GM21619 (cell line): Measurements from ENCODE around the gene NSUN2.
"Not testable (repeated sequence)": the region's sequence is repeated elsewhere in the genome, so short reads cannot be mapped to it uniquely, and the experiment has no call there.

Experiments
- ATAC-seq: cut with Tn5 transposase; IDR thresholded peaks from one replicate; pipeline ENCODE4 v1.9.1; 2021; ENCODE audit not compliant: unreplicated experiment

Gene NSUN2

DNA sequence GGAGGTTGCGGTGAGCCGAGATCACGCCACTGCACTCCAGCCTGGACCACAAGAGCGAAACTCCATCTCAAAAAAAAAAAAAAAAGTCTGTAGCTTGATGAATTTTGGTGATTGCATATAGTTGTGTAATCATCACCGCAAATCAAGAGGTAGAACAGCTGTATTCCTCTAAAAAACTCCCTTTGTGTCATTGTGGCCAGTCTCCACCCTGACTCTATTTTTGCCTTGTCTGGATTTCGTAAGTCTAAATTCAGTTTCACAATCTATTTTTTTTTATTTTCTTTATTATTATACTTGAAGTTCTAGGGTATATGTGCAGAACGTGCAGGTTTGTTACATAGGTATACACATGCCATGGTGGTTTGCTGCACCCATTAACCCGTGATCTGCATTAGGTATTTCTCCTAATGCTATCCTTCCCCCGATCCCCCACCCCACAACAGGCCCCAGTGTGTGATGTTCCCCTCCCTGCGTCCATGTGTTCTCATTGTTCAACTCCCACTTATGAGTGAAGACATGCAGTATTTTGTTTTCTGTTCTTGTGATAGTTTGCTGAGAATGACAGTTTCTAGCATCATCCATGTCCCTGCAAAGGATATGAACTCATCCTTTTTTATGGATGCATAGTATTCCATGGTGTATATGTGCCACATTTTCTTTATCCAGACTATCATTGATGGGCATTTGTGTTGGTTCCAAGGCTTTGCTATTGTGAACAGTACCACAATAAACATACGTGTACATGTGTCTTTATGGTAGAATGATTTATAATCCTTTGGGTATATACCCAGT is 12.9 kb upstream of the NSUN2 start:
- ATAC-seq, result not testable (repeated sequence)

DNA sequence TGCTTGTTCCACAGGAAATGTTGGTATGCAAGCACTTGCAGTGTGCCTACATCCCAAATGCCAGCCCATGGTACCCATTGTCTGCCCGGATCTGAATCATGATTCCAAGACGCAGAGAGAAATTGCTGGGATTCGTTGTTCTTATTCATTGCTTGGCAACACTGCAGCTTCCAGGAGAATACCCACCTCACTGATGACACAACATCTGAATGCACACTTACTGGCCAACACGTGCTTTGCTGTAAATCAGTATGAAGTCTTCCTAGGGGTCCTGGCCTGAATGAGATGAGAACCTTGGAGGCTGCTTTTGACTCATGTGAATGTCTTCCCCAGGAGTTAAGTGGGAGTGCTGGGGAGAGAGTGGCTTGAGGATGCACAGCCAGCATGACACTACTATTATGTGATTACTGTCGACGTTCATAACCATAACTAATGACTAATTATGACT is 12.0 kb upstream of the NSUN2 start:
- no peak for ATAC-seq

DNA sequence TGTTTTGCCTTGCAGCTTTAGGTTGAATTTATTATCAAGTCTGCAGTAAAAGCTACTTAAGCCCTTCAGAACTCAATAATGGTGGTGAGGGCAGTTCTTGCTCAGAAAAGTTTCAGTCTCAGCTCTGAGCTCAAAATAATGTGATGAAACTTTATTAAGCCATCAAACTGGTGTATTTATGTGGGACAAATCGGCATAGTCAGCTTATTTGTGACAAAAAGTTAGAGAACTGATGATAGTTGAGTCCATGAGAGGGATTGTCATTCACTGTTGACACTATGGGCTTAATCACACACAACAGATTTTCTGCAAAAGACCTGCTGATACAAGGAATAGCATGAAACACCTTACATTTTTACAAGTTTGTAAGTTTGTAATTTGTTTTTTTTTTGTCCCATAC is 9.8 kb upstream of the NSUN2 start:
- no peak for ATAC-seq

DNA sequence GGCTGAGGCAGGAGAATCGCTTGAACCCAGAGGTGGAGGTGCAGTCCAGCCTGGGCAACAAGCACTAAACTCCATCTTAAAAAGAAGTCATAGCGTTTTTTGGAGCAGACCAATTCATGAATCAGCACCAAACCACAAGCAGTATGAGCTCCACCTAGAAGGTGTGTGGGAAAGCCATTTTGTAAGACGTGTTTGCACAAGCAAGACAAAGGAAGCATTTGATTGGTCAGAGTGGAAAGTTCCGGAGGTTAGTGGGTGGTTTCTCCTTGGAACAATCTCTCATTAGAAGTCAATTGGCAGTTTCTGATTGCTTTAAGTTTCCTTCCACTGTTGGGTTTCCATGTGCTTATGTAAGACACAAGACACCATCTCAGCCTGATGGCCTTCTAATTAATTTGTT is 5.4 kb upstream of the NSUN2 start:
- ATAC-seq, result no peak

DNA sequence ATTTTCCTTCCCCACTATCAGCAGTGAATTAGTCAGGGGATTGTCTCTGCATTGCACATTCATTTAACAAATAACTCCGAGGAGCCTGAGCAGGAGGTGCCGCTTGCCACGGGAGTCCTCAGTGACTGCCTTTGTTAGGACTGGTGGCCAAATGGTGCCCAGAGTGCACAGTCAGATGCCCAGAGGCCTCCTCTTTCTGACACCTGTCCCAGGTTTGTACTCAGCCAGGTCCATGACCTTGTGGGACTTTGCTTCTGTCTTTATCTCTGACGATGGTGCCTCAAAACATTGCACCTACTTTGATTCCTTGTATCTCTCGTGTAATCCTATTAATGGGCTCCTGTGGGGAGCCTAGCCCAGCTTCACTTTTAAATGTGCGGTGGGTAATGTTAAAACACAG is 4.7 kb upstream of the NSUN2 start:
- ATAC-seq, result no peak

DNA sequence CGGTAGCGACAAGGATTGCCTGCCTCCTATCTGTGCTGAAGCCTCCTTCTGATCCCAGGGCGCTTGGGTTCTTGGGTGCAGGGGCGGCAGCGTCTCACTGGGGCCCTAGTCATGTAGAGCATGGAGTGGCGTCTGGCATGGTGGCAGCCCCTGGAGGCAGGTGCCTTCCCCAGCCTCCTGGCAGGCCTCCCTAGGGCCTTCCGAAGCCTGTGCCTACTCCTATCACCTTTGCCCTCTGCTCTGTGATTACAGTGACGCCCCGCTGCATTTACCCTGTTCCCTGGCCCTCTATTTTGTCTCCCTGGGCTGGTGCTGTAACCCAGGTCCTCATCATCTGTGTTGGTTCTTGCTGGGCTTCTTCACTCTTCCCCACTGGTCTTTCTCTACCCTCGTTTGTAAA is 4.2 kb upstream of the NSUN2 start:
- ATAC-seq, result no peak

DNA sequence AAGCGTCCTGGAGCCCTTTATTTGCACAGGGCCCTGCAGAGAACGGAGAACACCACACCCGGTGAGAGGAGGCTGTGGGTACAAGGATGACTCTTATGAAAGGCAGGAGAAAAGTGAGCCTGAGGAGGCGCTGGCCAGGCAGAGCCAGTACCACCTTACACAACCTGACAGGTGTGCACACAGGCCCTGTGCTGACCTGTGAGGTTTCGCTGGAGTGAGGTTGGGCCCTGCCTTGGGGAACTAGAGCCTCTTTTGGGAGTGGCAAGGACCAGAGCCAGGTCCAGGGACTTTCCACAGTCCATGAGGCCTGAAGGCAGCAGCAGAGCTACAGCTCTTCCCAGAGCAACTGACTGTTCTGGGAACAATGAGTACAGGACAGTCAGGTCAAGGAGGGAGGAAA is 3.4 kb upstream of the NSUN2 start:
- no peak for ATAC-seq

DNA sequence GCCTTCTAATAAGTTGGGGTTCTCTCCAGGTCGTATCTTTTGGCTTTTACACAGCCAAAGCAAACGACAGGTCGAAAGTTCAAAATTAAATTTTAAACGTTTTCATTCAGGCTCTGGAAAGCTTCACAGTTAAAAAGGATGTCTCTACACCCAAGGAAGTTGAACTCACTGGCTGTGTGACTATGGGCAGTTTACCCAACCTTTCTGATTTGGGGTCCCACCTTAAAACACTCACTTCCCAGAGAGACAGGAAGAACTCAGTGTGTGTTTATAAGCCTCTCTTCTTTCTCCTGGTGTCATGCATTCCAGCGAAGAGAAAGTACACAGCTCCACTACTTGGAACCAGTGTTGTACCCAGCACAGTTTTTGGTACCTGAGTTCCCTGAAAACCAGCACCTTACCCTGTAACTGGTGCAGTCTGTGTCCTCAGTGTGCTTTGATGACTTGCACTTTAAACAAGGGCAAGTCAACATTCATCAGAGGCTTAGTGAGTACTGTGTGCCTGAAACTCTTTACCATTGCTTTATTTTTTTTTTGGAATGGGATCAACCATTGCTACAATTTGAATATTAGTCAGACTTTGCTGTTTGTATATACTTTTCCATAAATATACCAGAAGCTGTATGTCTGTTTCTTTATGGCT is 2.1 kb upstream of the NSUN2 start:
- no peak for ATAC-seq

DNA sequence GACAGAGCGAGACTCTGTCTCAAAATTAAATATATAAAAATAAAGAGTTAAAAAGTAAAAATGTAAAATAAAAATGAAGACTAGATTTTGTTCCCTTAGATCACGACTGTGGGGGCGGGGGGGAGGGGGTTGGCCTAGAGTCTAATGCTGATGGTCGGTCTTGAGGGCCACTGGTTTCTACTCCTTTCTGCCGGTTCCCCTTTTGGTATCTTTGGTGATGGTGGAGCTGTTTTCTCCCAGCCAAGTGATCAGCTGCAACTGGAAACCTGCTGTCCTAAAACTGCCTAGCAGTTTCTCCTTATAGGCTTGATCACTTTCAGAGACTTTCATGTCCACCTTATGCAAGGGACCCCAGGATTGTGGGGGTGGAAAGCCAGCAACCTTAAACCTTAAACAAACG is 1.5 kb upstream of the NSUN2 start:
- no peak for ATAC-seq

DNA sequence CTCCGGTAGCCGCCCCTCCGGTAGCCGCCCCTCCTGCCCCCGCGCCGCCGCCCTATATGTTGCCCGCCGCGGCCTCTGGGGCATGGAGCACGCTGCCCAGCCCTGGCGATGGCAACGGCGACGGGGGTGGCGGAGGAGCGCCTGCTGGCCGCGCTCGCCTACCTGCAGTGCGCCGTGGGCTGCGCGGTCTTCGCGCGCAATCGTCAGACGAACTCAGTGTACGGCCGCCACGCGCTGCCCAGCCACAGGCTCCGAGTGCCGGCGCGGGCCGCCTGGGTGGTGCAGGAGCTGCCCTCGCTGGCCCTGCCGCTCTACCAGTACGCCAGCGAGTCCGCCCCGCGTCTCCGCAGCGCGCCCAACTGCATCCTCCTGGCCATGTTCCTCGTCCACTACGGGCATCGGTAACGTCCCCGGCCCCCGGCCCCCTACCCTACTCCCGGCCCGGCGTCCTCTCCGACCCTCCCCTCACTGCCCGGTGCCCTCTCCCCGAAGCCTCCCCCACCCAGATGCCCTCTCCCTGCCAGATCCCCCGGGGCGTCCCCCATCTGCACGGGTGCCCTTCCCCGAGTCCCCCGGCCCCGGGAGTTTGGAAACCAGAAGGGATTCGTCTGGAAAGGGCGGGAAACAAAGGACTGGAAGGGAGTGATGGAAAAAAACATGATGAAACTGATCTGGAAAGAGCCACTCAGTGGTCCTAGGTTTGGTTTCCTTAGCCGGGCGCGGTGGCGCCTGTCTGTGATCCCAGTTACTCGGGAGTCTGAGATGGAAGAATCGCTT is 813 bp upstream of the NSUN2 start:
- ATAC-seq, result peak; percentile 45

DNA sequence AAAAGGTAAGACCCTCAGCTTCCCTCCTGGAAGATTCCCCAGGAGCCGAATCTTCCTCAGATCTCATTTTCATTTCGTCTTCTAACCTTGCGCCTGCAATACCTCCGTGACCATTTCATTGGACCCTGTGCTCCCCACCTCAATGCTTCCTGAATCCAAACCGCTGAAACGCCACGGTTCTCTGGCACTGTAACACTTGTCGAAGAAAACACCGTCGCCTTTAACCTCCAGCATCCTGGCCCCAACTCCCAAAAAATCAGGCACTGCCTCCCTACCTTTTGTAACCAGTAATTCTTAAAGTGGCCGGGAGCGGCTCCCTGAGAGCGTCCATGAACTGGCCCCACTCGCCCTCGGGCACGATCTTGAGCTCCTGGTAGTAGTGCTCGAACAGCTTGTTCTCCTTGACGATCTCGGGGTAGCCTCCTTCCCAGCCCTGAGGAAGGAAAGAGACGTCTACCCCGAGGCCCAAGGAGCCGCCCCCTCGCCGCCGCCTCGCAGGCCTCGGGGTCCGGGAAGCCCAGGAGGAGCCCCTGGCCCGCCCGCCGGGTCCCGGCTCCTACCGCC is 438 bp downstream of the NSUN2 start:
- ATAC-seq, result peak; percentile 29

DNA sequence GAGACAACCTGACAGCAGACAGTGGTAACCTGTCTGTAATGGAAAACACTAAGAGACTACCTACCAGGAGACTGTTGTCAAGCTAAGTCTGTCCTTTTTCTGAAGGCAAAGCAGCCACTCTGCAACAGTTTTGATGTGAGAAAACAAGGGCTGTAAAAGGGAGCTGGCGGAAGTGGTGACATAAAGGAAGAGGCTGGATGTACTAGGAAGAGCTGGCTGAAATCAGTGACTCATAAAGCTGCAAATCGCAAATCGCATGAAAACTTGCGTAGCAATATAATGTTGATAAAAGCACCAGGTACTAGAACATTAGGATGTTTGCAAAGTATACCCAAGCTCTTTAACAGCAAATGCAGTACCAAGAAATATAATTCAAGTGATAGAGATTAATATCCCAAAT is 1.4 kb downstream of the NSUN2 start:
- no peak for ATAC-seq

DNA sequence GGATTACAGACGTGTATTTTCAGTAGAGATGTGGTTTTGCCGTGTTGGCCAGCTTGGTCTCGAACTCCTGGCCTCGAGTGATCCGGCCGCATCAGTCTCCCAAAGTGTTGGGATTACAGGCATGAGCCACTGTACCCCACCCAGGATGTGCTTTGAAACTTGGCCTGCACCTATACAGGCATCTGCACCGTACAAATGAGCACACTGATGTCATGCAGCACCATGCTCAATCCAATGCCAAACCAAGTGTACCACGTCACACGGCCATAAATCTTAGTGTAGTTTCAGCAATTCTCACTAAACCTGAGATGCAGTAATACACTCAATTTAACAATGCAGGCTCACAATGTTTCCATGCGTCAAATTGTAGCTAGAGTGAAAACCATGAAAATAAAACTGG is 6.3 kb downstream of the NSUN2 start:
- no peak for ATAC-seq

DNA sequence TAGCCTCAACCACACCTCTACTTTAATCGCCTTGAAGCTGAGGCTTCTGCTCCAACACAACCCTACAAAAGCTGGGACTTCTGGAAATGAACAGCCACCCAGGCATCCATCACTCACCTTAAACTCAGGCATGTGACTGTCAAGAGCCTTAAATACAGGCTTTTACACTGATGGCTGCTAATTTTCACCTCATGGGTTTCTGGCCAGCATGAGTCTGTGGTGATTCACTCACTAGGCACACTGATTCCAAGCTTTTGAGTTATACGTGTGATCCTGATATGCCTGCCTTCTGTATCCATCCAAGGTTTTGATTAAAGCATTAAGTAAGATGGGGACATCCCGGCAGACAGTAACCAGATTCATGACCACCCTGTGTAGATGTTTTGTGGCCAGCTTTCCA is 8.9 kb downstream of the NSUN2 start:
- no peak for ATAC-seq

DNA sequence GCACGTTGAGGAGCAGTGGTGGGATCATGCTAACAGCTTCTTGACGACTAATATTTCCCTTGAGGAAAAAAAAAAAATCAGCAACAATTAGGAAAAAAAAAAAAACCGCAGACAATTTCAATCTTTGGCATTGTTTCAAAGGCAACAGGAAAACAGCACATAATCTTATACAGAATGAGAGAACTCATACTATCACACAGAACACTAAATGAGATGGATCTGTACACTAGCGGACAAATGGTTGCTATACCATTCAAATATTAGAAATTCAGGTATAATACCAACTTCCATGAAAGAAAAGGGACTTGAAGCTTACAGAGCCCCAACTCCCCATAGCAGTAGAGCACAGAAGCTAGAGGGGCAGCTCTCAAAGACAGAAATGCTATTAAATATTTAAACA is 9.6 kb downstream of the NSUN2 start:
- no peak for ATAC-seq

DNA sequence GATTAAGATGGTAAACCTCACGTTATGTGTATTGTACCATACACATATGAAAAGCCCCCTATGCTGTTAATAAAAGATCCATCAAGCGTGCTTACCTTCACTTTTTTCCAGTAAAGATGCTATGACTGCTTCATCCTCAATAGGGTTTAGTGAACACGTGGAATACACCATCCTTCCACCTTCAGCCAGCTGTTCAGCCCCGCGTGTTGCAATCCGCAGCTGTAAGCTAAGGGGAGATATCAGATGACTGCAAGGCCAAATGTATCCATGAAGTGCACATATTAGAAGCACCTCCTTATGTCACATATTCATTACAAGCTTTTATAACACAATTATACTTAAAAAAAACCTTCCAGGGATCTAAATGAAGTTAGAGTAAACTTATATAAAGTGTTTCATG is 16.2 kb downstream of the NSUN2 start:
- no peak for ATAC-seq

DNA sequence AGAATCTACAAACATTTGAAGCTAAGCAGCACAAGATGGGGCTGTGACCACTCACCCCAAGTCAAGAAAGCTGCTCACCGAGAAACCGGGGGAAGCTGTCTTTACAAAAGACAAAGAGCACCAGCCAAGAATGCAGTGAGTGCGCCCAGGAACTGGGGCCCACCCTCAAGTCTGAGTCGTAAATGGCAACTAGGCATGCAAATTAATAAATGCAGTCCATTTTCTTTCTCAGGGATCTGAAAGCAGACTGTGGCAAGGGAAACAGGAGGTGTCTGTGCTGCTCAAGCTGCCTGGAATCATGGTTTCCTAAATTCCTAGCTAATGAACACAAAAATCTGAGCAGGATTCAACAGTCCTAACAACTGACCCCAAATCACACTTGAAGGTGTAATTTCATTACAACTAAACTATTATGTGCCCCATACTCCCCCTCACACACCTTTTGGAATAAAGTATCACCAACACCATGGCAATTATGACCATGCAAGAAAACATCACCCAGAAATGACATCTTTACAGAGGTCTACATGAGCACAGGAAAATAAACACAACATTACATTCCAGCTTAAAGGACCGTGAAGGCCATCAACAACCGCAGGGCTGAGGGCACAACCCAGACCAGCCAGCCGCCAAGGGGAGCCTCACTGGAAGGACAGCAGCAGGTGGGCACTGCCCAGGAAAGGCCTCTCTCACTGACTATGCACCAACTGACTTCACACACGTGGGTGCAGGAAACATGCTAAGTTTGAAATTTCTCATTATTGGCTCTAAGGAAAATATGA is 17.6 kb downstream of the NSUN2 start:
- no peak for ATAC-seq

DNA sequence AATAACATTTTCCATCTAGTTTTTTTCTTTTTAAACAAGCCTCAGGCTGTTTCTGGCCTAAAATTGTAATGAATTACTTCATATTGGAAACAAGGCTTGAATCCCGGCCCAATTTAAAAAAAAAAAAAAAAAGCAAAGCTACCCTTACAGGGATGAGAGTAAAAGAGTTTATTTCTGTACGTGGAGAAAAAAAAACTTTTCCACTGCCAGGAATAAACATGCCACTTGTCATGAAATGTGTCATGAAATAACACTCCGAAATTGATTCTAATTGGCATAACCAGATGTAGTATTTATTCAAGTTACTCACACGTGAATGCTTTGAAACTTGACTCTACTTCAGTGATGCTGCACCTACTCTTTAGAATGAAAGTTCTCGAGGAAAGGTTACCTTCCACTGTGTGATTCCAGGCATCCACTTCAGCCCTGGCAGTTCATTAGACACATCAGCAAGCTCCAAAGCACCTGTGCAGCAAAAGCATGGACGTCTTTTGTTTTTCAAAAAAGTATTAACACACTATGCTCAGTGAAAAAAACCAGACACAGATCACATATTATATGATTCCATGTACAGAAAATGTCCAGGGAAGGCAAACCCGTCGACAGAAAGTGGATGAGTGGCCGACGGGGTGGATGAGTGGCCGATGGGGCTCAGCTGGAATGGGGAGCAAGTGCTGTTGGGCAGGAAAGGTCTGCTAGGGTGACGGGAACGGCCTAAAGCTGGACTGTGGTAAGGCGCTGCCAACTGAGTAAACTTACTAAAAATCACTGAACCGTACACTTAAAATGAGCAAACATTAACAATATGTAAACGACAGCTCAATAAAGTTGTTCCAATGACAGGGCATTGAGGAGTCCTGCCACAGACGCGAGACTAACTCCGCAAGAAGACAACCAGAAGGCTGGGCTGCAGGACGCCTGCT is 21.2 kb downstream of the NSUN2 start:
- no peak for ATAC-seq

DNA sequence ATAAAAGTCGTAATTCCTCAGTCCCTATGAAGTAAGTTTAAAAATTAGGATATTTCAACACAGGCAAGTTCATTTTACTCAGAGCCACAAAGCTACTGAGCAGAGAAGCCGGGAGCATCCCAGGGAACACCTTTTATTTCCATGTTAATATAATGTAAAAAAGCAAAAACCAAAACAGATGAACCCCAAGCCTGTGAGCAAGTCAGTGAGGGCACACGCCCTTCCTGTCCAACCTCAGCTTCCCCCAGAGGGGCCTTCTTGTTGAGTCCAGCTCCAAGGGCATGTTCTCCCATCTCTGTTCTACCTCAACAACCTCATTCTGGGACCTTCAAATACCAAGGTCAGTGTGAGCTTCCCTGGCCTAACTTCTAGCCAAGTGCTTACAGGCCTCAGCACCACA is 24.8 kb downstream of the NSUN2 start:
- no peak for ATAC-seq

DNA sequence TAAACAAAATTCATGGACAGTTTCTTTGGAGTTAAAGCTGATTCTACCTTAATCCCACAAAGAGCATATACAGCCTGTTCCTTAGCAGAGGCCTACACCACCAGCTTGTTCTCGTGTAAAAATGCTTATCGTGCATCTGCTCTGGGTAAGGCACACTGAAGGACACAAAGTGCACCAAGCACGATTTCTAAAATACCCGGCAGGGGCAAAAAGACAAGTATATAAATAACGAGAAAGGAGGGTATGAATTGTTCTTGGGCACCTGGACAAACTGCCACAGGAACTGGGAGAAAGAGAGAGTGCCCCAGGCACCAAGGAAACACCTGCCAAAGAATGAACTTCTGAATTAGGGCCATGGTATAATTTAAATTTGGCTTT is 25.3 kb downstream of the NSUN2 start:
- ATAC-seq, result no peak
